CD8-positive, alpha-beta memory T cell (primary cell): ENCODE data around the gene FGD3. TPM values are rescaled to one million over a fixed set of nuclear protein-coding genes. Genes with fewer than 3 reads are reported as not detected.
A peak's percentile ranks its signal among the peaks of the same experiment; 100 is the strongest.

Experiments
- CTCF ChIA-PET: fragments of 350-600 bp; sonication (Branson Sonifier 250); formaldehyde crosslinking; loops from one replicate; lab custom pipeline; 2021; ENCODE audit warnings: antibody characterized with exemption; lab: Charles Lee
- POLR2A ChIA-PET: fragments of 350-600 bp; sonication (Branson Sonifier 250); formaldehyde crosslinking; loops from one replicate; lab custom pipeline; 2021; ENCODE audit warnings: antibody characterized with exemption; lab: Charles Lee
- DNase-seq, 5 donors: peaks; one replicate each; pipeline versions ENCODE4 v3.0.0 to v3.0.0-alpha.2; 2020 to 2022; ENCODE audit warnings: mixed read lengths in 1 of 5
- H3K27ac ChIP-seq: one replicate; pipeline ENCODE4 v1.7.0; 2013; ENCODE audit warnings: low read depth, mild to moderate bottlenecking, low read length, moderate library complexity
- H3K27me3 ChIP-seq: 2 replicates; pipeline ENCODE4 v1.7.0; 2013; ENCODE audit warnings: low read length, mild to moderate bottlenecking; ENCODE audit not compliant: insufficient read depth, poor library complexity, severe bottlenecking
- H3K36me3 ChIP-seq: 2 replicates; pipeline ENCODE4 v1.7.0; 2013; ENCODE audit warnings: mild to moderate bottlenecking, low read length, moderate library complexity; ENCODE audit not compliant: insufficient read depth
- H3K4me1 ChIP-seq: 2 replicates; pipeline ENCODE4 v1.7.0; 2013; ENCODE audit warnings: mild to moderate bottlenecking, low read length, moderate library complexity; ENCODE audit not compliant: insufficient read depth
- H3K4me3 ChIP-seq: 2 replicates; pipeline ENCODE4 v1.7.0; 2013; ENCODE audit warnings: mild to moderate bottlenecking, low read length
- H3K9me3 ChIP-seq: 2 replicates; pipeline ENCODE4 v1.7.0; 2013; ENCODE audit warnings: mild to moderate bottlenecking, low read length
- H3K27ac Mint-ChIP-seq, 8 donors: one replicate each; pipeline ENCODE4 v1.8.0; 2020 to 2021; ENCODE audit warnings: mixed read lengths in 8 of 8, mild to moderate bottlenecking in 6 of 8, inconsistent platforms in 3 of 8, moderate library complexity in 3 of 8
- H3K27me3 Mint-ChIP-seq, 2 donors: one replicate each; pipeline ENCODE4 v1.8.0; 2020 to 2021; ENCODE audit warnings: mixed read lengths in 2 of 2, mild to moderate bottlenecking in 1 of 2, moderate library complexity in 1 of 2
- H3K36me3 Mint-ChIP-seq, 3 donors: one replicate each; pipeline ENCODE4 v1.8.0; 2020 to 2021; ENCODE audit warnings: mixed read lengths in 3 of 3, inconsistent platforms in 1 of 3, mild to moderate bottlenecking in 1 of 3
- H3K4me1 Mint-ChIP-seq, 3 donors: one replicate each; pipeline ENCODE4 v1.8.0; 2020 to 2021; ENCODE audit warnings: mixed read lengths in 3 of 3, inconsistent platforms in 1 of 3, mild to moderate bottlenecking in 1 of 3
- H3K4me3 Mint-ChIP-seq, 7 donors: one replicate each; pipeline ENCODE4 v1.8.0; 2020 to 2021; ENCODE audit warnings: mixed read lengths in 7 of 7, mild to moderate bottlenecking in 6 of 7, moderate library complexity in 4 of 7, inconsistent platforms in 2 of 7
- H3K9me3 Mint-ChIP-seq, 5 donors: one replicate each; pipeline ENCODE4 v1.8.0; 2020 to 2022; ENCODE audit warnings: mixed read lengths in 5 of 5, mild to moderate bottlenecking in 3 of 5, moderate library complexity in 2 of 5, inconsistent platforms in 1 of 5
- polyA plus RNA-seq: library from polyadenylated mRNA; unstranded; fragments of 300-500 nt; fragmentation: Illumina TruSeq; gene quantifications from one replicate; pipeline ENCODE4 v1.2.3, GENCODE V29; 2021
- total RNA-seq, 2 experiments: library from RNA; stranded (reverse); gene quantifications; one replicate each; pipeline ENCODE4 v1.2.3, GENCODE V29; 2021

FGD3 gene
- total and polyA plus RNA-seq, 3 experiments from 2014 or later = 54.6 to 134 (median 56.5) TPM

DNA sequence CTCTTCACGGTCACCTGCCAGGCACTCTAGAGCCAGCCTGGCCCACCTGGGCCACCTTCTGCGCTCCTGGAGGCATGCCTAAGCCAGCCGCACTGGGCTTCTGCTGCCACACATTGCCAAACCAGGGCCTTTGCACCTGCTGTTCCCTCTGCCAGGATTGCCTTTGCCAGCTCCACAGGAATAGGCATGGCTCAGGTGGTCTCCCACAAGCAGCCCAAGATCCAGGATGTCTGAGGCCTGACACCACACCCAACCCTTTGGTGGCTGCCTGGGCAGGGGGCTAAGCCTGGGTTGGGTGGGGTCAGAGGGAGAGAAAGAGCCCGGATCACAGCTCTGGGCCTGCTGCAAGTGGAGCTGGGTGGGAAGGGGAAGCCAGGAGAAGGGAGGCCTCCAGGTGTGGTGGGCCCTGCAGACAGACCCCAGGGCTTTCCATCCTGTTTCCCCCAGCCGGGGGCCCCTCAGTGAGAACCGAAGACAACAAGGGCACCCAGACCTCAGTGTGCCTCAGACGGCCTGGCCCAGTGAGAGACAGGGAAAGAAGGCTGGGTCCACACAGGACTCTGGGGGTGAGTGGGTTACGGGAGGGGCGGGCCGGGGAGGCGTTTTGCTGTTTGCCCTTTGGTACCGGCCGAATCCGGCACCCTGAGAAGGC is 110.5 kb downstream of the FGD3 start:
- Mint-ChIP-seq H3K27ac (peak overlapping the region; percentile 71 to 96 (median 92)), H3K36me3 (peaks cover 0 to 10% (median 0%) of the 10 kb centered on the region in 3 donors), H3K4me1 (peaks cover 62 to 88% (median 65%) of the 10 kb centered on the region in 3 donors), H3K4me3 (peak overlapping the region; percentile 53 to 87 (median 78)), H3K9me3 (no peaks in the 10 kb centered on the region), H3K27me3 (no peaks in the 10 kb centered on the region)
- H3K9me3 ChIP-seq = no peaks in the 10 kb centered on the region
- CTCF ChIA-PET = no interaction called here
- no peaks in the 10 kb centered on the region for H3K27me3 ChIP-seq
- H3K27ac ChIP-seq = peak overlapping the region; percentile 22
- peak in 2 of 5 donors; percentile 26 to 35 for DNase-seq
- POLR2A ChIA-PET = no interaction called here
- H3K36me3 ChIP-seq = no peaks in the 10 kb centered on the region
- H3K4me1 ChIP-seq = peaks cover 44% of the 10 kb centered on the region
- no peak overlapping the region for H3K4me3 ChIP-seq

DNA sequence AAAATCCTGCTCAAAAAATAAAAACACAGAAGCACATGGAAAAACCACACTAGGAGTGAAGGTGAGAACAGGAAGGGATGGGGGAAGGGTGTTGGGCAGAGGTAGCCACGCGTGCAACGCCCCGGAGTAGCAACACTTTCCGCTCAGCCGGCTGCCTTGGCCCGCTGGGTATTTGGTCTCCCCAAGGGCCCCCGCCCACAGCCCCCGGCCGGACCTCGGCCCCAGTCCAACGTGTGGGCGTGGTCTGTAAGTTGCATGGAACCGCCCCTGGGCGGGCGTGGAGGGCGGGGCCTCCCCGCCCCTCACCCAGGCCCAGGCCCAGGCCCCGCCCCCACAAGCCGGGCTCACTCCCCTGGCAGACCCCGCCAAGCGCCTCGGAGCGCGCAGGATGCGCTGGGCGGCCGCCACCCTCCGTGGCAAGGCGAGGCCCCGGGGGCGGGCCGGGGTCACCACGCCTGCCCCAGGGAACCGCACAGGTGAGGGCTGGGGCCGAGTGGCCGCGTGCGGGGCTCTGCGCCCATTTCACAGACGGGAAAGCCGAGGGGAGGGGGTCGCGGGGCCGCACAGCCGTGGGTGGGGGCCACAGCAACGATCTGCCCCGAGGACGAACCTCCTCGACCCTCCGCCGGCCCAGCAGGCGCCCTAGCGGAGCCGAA is 111.2 kb downstream of the FGD3 start, which contains the start of gene SUSD3:
SUSD3 (plus strand) TSS at position 347 of the 656 bp plus-strand sequence; CDS start at position 389, 42 bp downstream.
- peaks cover 63 to 88% (median 64%) of the 10 kb centered on the region in 3 donors for H3K4me1 Mint-ChIP-seq
- peak within 1 kb of the TSS; percentile 71 for H3K27ac ChIP-seq
- H3K36me3 Mint-ChIP-seq = peaks cover 0 to 10% (median 0%) of the 10 kb centered on the region in 3 donors
- ChIA-PET POLR2A (interaction anchor here (1.0 to 1.7 kb wide), 3 partner anchors 30 to 37 kb away, joined by 3 to 9 read pairs (median 9); no protein-coding TSS in a partner anchor), CTCF (interaction anchor here (1.3 to 1.9 kb wide), 2 partner anchors 8 to 38 kb away, joined by 3 to 7 read pairs; no protein-coding TSS in a partner anchor)
- H3K36me3 ChIP-seq = no peaks in the 10 kb centered on the region
- no peaks in the 10 kb centered on the region for H3K9me3 Mint-ChIP-seq
- H3K27me3 Mint-ChIP-seq = no peaks in the 10 kb centered on the region
- H3K4me1 ChIP-seq = peaks cover 50% of the 10 kb centered on the region
- peak within 1 kb of the TSS; percentile 93 to 99 (median 95) for H3K27ac Mint-ChIP-seq
- no peaks in the 10 kb centered on the region for H3K27me3 ChIP-seq
- H3K4me3 Mint-ChIP-seq = peak within 1 kb of the TSS; percentile 90 to 98 (median 92)
- peak; percentile 57 to 78 (median 70) for DNase-seq
- H3K9me3 ChIP-seq = no peaks in the 10 kb centered on the region
- H3K4me3 ChIP-seq = peak within 1 kb of the TSS; percentile 72

DNA sequence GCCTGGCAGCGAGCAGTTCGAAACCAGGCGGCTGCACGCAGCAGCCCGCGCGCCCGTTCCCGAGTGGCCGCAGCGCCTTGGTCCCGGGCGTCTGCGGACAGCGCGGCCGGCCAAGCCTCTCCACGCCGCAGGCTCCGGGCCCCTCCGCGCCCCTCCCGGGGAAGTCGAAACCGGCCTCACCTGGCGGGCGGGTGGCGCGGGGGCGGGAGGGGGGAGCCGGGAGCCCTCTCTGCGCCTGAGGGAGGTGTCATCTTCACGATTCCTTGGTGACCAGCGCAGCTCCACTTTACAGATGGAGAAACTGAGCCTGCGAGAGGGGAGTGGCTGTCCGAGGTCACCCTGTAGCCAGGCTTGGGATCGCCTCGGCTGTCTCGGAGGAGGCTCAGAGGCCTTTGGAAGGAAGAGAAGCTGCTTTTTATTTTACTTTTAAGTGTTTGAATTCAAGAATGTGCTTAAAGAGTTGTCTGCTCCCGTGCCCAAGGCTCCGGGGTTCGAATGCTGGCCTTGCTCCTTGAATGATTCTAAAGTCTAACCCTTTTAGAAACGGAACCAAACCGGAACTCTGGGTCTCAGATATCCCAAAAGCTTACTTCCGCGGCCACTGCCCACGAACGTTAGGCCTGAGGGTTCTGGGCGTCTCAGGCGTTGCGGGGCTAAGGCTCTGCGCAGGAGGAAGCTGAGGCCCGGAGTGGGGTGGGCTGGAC is 111.8 kb downstream of the FGD3 start:
- no peaks in the 10 kb centered on the region for H3K36me3 ChIP-seq
- peak overlapping the region; percentile 71 for H3K27ac ChIP-seq
- no peaks in the 10 kb centered on the region for H3K9me3 ChIP-seq
- Mint-ChIP-seq H3K36me3 (peaks cover 0 to 12% (median 0%) of the 10 kb centered on the region in 3 donors), H3K27ac (peak overlapping the region; percentile 93 to 99 (median 95)), H3K4me3 (peak overlapping the region; percentile 90 to 98 (median 92)), H3K4me1 (peaks cover 64 to 88% (median 66%) of the 10 kb centered on the region in 3 donors), H3K9me3 (no peaks in the 10 kb centered on the region), H3K27me3 (no peaks in the 10 kb centered on the region)
- H3K4me1 ChIP-seq = peaks cover 57% of the 10 kb centered on the region
- CTCF ChIA-PET = interaction anchor here (1.1 to 2.1 kb wide), 5 partner anchors 9 to 38 kb away, joined by 3 to 10 read pairs (median 6); no protein-coding TSS in a partner anchor
- POLR2A ChIA-PET = interaction anchor here (0.6 to 2.0 kb wide), 9 partner anchors 12 to 95 kb away, joined by 3 to 9 read pairs (median 4); no protein-coding TSS in a partner anchor
- peak in 2 of 5 donors; percentile 18 to 43 for DNase-seq
- peak overlapping the region; percentile 72 for H3K4me3 ChIP-seq
- no peaks in the 10 kb centered on the region for H3K27me3 ChIP-seq

- POLR2A ChIA-PET = interaction anchor here (0.6 to 2.0 kb wide), 10 partner anchors 19 to 107 kb away, joined by 3 to 9 read pairs (median 4); no protein-coding TSS in a partner anchor
- H3K9me3 Mint-ChIP-seq = peaks cover 0 to 2% (median 0%) of the 10 kb centered on the region in 5 donors
- H3K36me3 ChIP-seq = no peaks in the 10 kb centered on the region
- peaks cover 70 to 89% (median 73%) of the 10 kb centered on the region in 3 donors for H3K4me1 Mint-ChIP-seq
- DNase-seq = no peak
- H3K27me3 Mint-ChIP-seq = peaks cover 0 to 2% of the 10 kb centered on the region in 2 donors
- CTCF ChIA-PET = interaction anchor here (1.0 to 2.1 kb wide), 10 partner anchors 10 to 103 kb away, joined by 3 to 10 read pairs (median 4); no protein-coding TSS in a partner anchor
- H3K27ac Mint-ChIP-seq = peak overlapping the region; percentile 93 to 99 (median 95)
- no peaks in the 10 kb centered on the region for H3K27me3 ChIP-seq
- peak overlapping the region; percentile 71 for H3K27ac ChIP-seq
- H3K9me3 ChIP-seq = no peaks in the 10 kb centered on the region
- peaks cover 0 to 18% (median 3%) of the 10 kb centered on the region in 3 donors for H3K36me3 Mint-ChIP-seq
- H3K4me3 Mint-ChIP-seq = peak overlapping the region; percentile 90 to 98 (median 92)
- H3K4me3 ChIP-seq = peak overlapping the region; percentile 72
- peaks cover 64% of the 10 kb centered on the region for H3K4me1 ChIP-seq
These were observed 112.6 kb downstream of the FGD3 start for GRCh38 chr9:93059715-93060578.

- Mint-ChIP-seq H3K9me3 (peaks cover 0 to 2% (median 0%) of the 10 kb centered on the region in 5 donors), H3K4me3 (peak overlapping the region; percentile 90 to 98 (median 92)), H3K36me3 (peaks cover 0 to 24% (median 3%) of the 10 kb centered on the region in 3 donors), H3K27ac (peak overlapping the region; percentile 89 to 99 (median 94)), H3K4me1 (peaks cover 75 to 91% (median 75%) of the 10 kb centered on the region in 3 donors), H3K27me3 (peaks cover 0 to 2% of the 10 kb centered on the region in 2 donors)
- Histone ChIP-seq H3K4me1 (peaks cover 72% of the 10 kb centered on the region), H3K27ac (peak overlapping the region; percentile 71), H3K9me3 (no peaks in the 10 kb centered on the region), H3K27me3 (no peaks in the 10 kb centered on the region), H3K4me3 (peak overlapping the region; percentile 72), H3K36me3 (peaks cover 2% of the 10 kb centered on the region)
- no peak for DNase-seq
- POLR2A ChIA-PET = interaction anchor here (0.6 to 2.0 kb wide), 3 partner anchors 33 to 108 kb away, joined by 3 to 9 read pairs (median 5); no protein-coding TSS in a partner anchor
- CTCF ChIA-PET = interaction anchor here (0.8 to 2.1 kb wide), 9 partner anchors 11 to 104 kb away, joined by 3 to 10 read pairs (median 5); no protein-coding TSS in a partner anchor
These were observed 113.5 kb downstream of the FGD3 start for GRCh38 chr9:93060746-93061259.

DNA sequence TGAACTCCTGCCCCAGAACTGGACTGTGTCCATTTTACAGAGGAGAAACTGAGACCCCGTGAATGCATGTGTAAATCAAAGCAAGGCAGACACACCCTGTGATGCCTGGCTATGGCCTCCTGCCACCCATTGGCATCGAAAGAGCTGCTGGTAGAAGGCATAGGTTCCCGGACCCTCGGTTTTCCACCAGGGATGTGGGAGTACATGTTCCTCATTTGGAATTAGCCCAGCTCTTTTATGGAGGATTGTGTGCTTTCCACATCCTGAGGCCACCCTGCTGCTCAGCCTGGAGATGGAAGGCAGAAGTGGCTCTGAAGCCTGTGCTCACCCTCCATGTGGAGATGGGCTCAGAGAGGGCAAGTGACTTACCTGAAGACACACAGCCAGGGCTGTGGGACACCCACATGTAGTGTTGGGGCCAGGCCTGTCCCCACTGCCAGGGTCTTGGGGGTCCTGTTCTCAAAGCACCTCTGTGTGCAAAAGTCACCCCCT is 114.0 kb downstream of the FGD3 start:
- ChIA-PET CTCF (interaction anchor here (0.8 to 2.1 kb wide), 6 partner anchors 13 to 104 kb away, joined by 3 to 10 read pairs (median 4); no protein-coding TSS in a partner anchor), POLR2A (interaction anchor here (1.9 kb wide), 1 partner anchor 33 kb away, joined by 9 read pairs; no protein-coding TSS in a partner anchor)
- H3K36me3 ChIP-seq = peaks cover 5% of the 10 kb centered on the region
- H3K4me1 Mint-ChIP-seq = peaks cover 75 to 92% (median 80%) of the 10 kb centered on the region in 3 donors
- peak overlapping the region; percentile 72 for H3K4me3 ChIP-seq
- H3K27ac Mint-ChIP-seq = peak overlapping the region in 7 of 8 donors; percentile 89 to 99 (median 94)
- no peaks in the 10 kb centered on the region for H3K9me3 ChIP-seq
- peaks cover 0 to 2% of the 10 kb centered on the region in 2 donors for H3K27me3 Mint-ChIP-seq
- H3K4me1 ChIP-seq = peaks cover 77% of the 10 kb centered on the region
- peak overlapping the region; percentile 61 to 98 (median 92) for H3K4me3 Mint-ChIP-seq
- peaks cover 0 to 26% (median 3%) of the 10 kb centered on the region in 3 donors for H3K36me3 Mint-ChIP-seq
- peak overlapping the region; percentile 71 for H3K27ac ChIP-seq
- peaks cover 0 to 2% (median 0%) of the 10 kb centered on the region in 5 donors for H3K9me3 Mint-ChIP-seq
- H3K27me3 ChIP-seq = no peaks in the 10 kb centered on the region
- DNase-seq = no peak
